ENCODE measurements around the gene EYS.

Gene EYS

DNA sequence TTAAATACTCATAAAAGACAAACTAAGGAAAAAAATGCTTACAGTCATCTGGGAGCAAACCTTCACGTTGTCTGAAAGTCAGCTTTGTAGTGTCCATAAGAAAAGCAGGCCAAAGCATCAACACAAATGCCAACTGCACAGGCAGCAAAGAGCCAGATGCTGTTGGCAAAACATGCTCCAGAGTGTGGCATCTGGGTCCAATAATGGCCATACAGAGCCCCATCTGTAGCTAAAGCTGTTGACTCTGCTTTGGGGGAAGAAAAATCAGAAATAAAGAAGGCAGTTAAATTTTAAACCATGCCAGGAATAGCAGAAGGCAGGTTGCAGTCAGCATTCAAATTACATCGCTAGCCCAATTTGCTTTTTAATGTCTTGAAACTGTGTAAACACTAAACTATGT, 776.3 kb downstream of the EYS start:
- Histone ChIP-seq H3K36me3 (replicated peaks; ENCODE audit: insufficient read depth, low read length) (no peaks in the 10 kb centered on the region), H3K9ac (ENCODE audit: low read length) (no peak overlapping the region), H3K9me2 (replicated peaks; ENCODE audit: insufficient read depth, low read length) (no peaks in the 10 kb centered on the region), H3K79me2 (ENCODE audit: low read length) (no peaks in the 10 kb centered on the region), H3K4me1 (ENCODE audit: low read length) (no peaks in the 10 kb centered on the region), H3F3A (ENCODE audit: insufficient read depth, low read length) (no peaks in the 10 kb centered on the region), H3K4me3 (ENCODE audit: low read length) (no peak overlapping the region), H3K27ac (ENCODE audit: low read length) (no peak overlapping the region), H3K9me3 (replicated peaks; ENCODE audit: insufficient read depth, low read length) (no peaks in the 10 kb centered on the region), H2AFZ (ENCODE audit: low read length) (no peak overlapping the region), H3K4me2 (ENCODE audit: low read depth, low read length) (no peak overlapping the region), H3K27me3 (replicated peaks; ENCODE audit: insufficient read depth, low read length) (no peaks in the 10 kb centered on the region), H4K20me1 (ENCODE audit: insufficient read depth, low read length) (no peaks in the 10 kb centered on the region)
- TF ChIP-seq EZH2phosphoT487 (IDR thresholded peaks at IDR 0.05; ENCODE audit: low read length) (no peak), EZH2 (optimal IDR thresholded peaks at IDR 0.05; ENCODE audit: low read depth, low read length) (no peak), CTCF (IDR thresholded peaks at IDR 0.05; ENCODE audit: low read length) (no peak)
- no peak for DNase-seq

GRCh38 chr6:64926051-64926450, 781.0 kb downstream of the EYS start:
- no peaks in the 10 kb centered on the region for H3K79me2 ChIP-seq (ENCODE audit: low read length)
- no peak for TF ChIP-seq CTCF (IDR thresholded peaks at IDR 0.05; ENCODE audit: low read length)

DNA sequence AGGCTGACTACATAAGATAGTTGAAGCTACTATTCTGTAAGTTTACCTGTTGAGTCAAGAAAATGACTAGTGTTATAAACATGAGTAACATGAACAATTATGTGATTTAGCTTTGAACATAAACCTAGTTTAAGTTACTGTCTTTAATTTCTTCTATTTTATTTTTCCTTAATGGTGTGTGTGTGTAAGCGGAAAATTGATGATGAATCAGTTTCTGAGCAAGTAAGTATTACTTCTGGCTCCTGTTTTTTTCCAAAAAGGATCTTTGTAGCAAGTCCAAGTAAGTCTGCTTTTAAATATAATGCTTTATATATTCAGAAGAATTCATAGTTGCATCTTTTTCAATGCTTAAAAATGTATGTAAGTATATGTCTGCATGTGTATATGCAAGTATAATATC, 786.8 kb downstream of the EYS start:
- H3K27me3 ChIP-seq (replicated peaks; ENCODE audit: insufficient read depth, low read length), result no peaks in the 10 kb centered on the region
- no peaks in the 10 kb centered on the region for H3K79me2 ChIP-seq (ENCODE audit: low read length)
- no peak overlapping the region for H3K4me3 ChIP-seq (ENCODE audit: low read length)
- no peaks in the 10 kb centered on the region for H3K4me1 ChIP-seq (ENCODE audit: low read length)
- H3F3A ChIP-seq (ENCODE audit: insufficient read depth, low read length), result no peaks in the 10 kb centered on the region
- H3K9me3 ChIP-seq (replicated peaks; ENCODE audit: insufficient read depth, low read length), result no peaks in the 10 kb centered on the region
- no peaks in the 10 kb centered on the region for H3K36me3 ChIP-seq (replicated peaks; ENCODE audit: insufficient read depth, low read length)
- H3K9me2 ChIP-seq (replicated peaks; ENCODE audit: insufficient read depth, low read length), result no peaks in the 10 kb centered on the region
- H4K20me1 ChIP-seq (ENCODE audit: insufficient read depth, low read length), result no peaks in the 10 kb centered on the region
- H3K9ac ChIP-seq (ENCODE audit: low read length), result no peak overlapping the region
- H2AFZ ChIP-seq (ENCODE audit: low read length), result no peak overlapping the region
- DNase-seq, result no peak
- H3K27ac ChIP-seq (ENCODE audit: low read length), result no peak overlapping the region
- no peak overlapping the region for H3K4me2 ChIP-seq (ENCODE audit: low read depth, low read length)
- TF ChIP-seq EZH2 (optimal IDR thresholded peaks at IDR 0.05; ENCODE audit: low read depth, low read length) (no peak), CTCF (IDR thresholded peaks at IDR 0.05; ENCODE audit: low read length) (no peak)

More at GRCh38 chr6:64926051-64926450, 781.0 kb downstream of the EYS start:
- H3K9me3 ChIP-seq (replicated peaks; ENCODE audit: insufficient read depth, low read length), result no peaks in the 10 kb centered on the region
- no peaks in the 10 kb centered on the region for H4K20me1 ChIP-seq (ENCODE audit: insufficient read depth, low read length)
- H3K9ac ChIP-seq (ENCODE audit: low read length), result no peak overlapping the region
- H2AFZ ChIP-seq (ENCODE audit: low read length), result no peak overlapping the region
- DNase-seq, result no peak
- H3K27ac ChIP-seq (ENCODE audit: low read length), result no peak overlapping the region
- no peaks in the 10 kb centered on the region for H3K36me3 ChIP-seq (replicated peaks; ENCODE audit: insufficient read depth, low read length)
- no peaks in the 10 kb centered on the region for H3K27me3 ChIP-seq (replicated peaks; ENCODE audit: insufficient read depth, low read length)
- no peak overlapping the region for H3K4me3 ChIP-seq (ENCODE audit: low read length)
- no peaks in the 10 kb centered on the region for H3K4me1 ChIP-seq (ENCODE audit: low read length)
- H3K4me2 ChIP-seq (ENCODE audit: low read depth, low read length), result no peak overlapping the region
- H3K9me2 ChIP-seq (replicated peaks; ENCODE audit: insufficient read depth, low read length), result no peaks in the 10 kb centered on the region
- no peaks in the 10 kb centered on the region for H3F3A ChIP-seq (ENCODE audit: insufficient read depth, low read length)

- Histone ChIP-seq H3K9me2 (replicated peaks; ENCODE audit: insufficient read depth, low read length) (no peaks in the 10 kb centered on the region), H3F3A (ENCODE audit: insufficient read depth, low read length) (no peaks in the 10 kb centered on the region), H3K4me2 (ENCODE audit: low read depth, low read length) (no peak overlapping the region), H3K9ac (ENCODE audit: low read length) (no peak overlapping the region), H2AFZ (ENCODE audit: low read length) (no peak overlapping the region), H4K20me1 (ENCODE audit: insufficient read depth, low read length) (no peaks in the 10 kb centered on the region), H3K27ac (ENCODE audit: low read length) (no peak overlapping the region), H3K79me2 (ENCODE audit: low read length) (no peaks in the 10 kb centered on the region), H3K4me1 (ENCODE audit: low read length) (no peaks in the 10 kb centered on the region), H3K27me3 (replicated peaks; ENCODE audit: insufficient read depth, low read length) (no peaks in the 10 kb centered on the region), H3K36me3 (replicated peaks; ENCODE audit: insufficient read depth, low read length) (no peaks in the 10 kb centered on the region), H3K9me3 (replicated peaks; ENCODE audit: insufficient read depth, low read length) (no peaks in the 10 kb centered on the region), H3K4me3 (ENCODE audit: low read length) (no peak overlapping the region)
- no peak for DNase-seq
- TF ChIP-seq EZH2 (optimal IDR thresholded peaks at IDR 0.05; ENCODE audit: low read depth, low read length) (no peak), CTCF (IDR thresholded peaks at IDR 0.05; ENCODE audit: low read length) (no peak), EZH2phosphoT487 (IDR thresholded peaks at IDR 0.05; ENCODE audit: low read length) (no peak)
These were observed 792.9 kb downstream of the EYS start for GRCh38 chr6:64914124-64914523.

Measured in MM.1S (cell line).